Measurements from ENCODE around the gene FABP6.
A peak's percentile ranks its signal among the peaks of the same experiment; 100 is the strongest.

Gene FABP6

DNA sequence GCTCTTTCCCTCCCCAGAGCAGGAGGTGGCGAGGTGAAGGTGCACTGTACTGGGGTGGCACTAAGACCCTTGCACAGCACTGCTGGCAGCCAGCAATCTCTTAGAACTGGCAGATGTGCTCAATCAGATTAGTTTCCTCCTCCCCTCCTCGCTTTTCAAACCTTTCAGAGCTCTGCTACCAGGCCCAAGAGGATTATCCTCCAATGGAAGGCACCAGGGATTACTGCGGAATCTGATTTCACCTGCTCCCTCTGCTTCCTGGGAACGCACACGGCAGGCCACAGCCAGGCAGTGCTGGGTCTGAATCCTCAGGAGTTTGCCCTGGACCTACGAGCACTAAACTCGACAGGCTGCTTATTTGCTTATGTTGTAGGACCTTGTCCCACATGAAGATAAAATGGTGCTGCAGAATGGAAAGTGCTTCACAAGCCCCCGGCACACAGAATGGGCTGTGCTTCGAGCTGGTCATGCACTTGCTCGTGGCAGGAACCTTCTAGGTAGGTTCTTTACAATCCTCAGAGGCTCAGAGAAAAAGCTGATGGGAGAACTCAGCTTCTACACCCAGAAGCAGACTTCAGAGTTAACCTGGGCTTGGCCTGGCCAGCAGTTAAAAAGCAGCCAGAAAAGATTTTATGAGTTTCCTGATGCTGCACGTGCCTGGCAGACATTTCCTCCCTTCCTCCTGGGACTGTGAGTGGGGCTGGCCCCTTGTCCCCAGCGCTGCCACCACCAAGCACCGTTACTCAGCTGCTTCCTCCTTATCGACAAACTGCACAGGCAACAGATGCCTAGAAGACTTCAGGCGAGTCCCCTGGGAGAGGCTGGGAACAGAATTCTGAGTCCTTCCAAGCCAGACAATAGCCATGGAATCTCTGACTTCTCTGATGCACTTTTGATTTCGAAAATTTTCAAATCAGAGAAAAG, 33.1 kb downstream of the FABP6 start:
- DNase-seq (ENCODE audit: low spot score): no peak

DNA sequence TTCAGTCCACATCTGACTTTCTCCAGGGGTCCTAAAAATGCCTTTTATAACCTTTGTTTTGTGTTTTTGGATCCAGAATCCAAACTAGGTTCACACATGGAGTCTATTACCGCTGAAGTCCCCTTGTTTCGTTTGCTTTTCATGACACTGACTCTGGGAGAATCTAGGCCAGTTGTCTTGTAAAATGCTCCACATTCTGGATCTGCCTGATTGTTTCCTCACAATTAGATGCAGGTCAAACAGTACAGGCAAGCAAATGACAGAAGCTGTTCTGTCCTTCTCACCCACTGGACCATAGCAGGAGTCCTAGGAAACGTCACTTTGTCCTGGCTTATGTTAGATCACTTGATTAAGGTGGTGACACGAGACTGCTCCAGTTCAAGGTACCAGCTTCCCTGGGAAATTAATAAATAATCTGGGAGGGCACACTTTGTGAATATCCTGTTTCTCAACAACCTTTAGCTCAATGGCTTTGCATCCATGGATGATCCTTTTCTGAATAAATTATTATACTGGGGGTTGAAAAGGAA, 34.1 kb downstream of the FABP6 start:
- no peak for DNase-seq (ENCODE audit: low spot score)

DNA sequence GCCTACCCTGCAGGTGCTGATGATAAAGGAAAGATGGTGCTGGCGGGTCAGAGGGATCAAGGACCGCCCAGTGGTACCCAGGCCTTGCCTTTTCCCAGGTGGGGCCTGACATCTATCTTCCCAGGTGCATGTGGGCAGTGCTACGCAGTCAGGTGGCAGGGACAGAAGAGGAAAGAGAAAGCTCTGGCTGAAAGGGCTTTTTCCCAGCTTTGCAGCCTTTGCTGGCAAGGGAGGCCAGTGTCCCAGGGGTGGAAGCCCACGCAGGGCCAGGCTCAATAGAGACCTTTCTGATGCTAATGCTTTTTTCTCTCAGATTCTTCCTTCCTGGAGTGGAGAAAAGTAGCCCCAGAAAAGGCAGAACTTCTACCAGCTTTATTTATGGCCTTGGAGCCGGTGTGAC, 36.7 kb downstream of the FABP6 start:
- DNase-seq (ENCODE audit: low spot score): no peak

DNA sequence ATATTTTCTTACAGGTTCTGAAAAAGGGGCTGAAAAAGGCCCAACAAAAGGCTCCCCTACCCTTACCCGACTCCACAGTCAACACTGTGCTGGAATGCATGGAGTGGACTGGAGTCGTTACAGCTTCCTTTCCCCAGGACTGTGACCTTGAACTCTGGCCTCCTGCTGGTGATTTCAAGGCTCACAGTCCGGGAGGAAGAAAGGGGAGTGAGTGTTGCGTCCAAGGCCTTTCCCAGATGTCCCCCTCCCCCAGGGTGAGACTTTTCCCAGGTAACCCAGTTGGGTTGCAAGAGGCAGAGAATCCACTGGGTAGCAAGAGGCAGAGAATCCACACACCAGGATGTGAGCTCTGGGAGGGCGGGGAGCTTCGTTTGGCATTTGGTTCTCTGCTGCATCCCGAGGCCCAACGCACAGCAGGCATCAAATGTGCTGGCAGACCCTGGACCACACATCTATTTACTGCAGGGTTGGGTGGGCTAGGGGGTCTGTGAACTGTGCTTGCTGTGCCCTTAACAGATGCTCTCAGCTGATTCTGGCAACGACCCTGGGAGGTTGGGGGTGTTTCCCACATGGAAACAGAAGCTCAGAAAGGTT, 37.5 kb downstream of the FABP6 start:
- no peak for DNase-seq (ENCODE audit: low spot score)

DNA sequence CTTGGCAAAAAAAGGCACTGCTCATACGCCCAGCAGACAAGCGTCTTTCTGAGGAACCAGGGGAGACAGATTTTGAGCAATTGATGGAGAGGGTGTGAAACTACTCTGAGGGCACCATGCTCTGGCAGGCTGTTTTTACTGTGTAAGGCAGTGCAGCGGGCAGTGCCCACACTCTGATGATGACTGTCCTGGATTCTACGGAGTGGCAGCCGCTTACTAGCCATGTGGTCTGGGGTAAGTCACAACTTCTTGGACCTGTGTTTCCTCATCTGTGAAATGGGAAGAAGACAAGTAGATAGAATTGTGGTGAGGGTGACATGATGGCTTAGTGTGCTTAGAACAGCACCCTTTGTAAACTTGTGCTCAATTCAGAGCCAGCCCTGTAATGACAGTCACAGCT, 38.8 kb downstream of the FABP6 start:
- no peak for DNase-seq (ENCODE audit: low spot score)

DNA sequence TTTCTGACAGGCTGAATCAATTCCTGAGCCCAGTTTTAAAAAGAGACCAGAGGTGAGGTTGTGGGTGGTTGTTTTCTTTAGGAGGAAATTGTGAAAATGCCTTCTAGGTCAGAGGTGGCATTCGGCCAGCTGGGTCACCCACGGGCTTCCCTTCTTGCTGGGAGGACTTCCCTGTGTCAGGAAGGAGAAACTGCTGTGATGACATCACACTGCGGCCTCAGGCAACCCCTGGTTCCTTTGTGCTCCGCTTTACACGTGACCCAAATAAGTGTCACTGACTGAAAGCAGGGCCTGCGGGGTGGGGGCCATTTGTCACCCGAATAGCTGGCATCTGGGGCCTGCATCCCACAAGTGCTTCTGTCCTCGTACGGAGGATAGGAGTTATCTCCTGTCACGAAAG, 39.7 kb downstream of the FABP6 start:
- peak; percentile 83 for DNase-seq (ENCODE audit: low spot score)

DNA sequence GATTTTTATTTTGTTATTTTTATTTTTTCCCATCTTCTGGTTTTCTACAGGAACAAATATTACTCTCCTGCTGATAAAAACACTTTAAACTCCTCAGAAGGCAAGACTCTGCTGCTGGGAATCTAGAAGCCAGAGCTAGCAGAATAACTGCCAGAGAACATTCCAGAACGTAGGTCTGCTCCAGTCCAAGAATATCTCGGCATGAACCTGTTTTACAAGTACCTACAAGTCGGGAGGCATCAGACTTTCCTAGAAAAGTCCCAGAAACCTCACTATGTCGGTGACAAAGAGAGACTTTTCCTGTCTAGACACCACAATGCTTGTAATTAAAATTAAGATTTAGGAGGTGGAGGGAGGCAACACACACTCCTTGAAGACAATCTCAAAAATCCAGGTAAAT, 41.4 kb downstream of the FABP6 start:
- no peak for DNase-seq (ENCODE audit: low spot score)

DNA sequence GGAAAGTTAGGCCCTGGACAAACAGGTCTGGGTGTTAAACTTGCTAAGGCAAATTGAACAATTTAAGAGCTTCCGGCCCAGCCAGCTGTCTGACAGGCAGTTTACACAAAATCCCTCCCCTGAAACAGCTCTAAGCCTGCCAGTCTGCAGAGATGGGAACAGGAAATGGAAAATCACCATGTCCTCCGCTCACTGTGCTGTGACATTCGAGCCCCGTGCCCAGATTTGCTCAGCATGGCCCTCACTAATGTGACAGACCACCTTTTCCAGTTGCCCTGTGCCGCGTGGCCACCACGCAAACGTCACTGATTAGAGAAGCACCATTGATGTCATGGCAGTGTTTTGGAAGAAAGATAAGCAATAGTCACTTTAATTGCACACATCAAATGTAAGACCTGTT, 42.1 kb downstream of the FABP6 start:
- peak; percentile 34 for DNase-seq (ENCODE audit: low spot score)

DNA sequence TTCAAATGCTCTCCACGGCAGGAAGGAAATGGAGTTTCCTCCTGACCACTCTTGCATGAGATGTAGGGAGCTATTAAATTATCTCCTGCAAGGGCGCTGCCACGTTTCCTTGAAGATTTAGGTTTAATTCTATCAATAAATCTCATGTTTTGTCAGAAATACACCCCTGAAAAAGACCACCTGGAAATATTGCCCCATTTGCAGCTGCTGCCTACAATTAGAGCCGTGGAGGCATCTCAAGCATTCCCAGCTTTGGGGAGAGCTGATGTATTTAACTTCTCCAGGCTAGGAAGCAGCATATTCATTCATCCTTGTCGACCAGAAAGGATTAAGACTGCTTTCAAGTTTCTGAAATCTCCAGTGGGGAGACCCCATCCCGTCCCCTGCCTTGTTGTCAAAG, 42.5 kb downstream of the FABP6 start:
- DNase-seq (ENCODE audit: low spot score): no peak

DNA sequence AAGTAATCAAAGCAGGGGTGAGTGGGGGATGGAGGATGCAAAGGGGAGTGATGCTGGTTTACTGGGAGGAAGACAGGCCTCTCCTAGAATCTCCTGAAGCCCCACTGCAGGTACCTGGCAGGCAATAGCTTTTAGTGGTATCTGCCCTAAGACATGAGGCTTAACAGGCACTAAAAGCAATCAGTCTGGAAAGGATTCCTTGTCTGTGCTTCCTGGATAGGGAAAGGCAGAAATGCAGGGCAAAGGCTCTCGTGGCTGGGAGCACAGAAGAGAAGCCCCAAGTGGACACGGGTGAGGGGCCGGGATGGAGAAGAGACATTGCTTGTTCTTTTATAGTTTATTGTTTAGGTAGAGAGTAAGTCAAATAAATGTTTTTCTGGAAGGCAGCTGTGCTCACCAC, 43.0 kb downstream of the FABP6 start:
- DNase-seq (ENCODE audit: low spot score): no peak

DNA sequence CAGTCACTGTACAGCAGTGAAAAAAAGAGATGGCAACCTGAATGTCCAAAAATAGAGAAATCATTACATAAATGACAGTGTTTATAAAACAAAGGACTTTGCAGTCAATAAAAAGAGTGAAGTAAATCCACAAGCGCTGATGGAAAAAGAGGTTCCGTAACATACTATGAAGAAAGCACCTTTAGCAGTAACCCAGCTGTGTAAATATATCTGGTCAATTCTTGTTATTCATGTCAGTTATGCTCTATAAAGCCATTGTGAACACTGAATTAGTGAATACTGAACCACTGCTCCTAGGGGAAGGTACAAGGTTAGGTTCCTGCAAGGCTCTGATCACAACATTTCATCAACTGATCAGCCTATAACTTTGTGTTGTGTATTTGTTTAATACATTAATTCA, 43.6 kb downstream of the FABP6 start:
- DNase-seq (ENCODE audit: low spot score): no peak

DNA sequence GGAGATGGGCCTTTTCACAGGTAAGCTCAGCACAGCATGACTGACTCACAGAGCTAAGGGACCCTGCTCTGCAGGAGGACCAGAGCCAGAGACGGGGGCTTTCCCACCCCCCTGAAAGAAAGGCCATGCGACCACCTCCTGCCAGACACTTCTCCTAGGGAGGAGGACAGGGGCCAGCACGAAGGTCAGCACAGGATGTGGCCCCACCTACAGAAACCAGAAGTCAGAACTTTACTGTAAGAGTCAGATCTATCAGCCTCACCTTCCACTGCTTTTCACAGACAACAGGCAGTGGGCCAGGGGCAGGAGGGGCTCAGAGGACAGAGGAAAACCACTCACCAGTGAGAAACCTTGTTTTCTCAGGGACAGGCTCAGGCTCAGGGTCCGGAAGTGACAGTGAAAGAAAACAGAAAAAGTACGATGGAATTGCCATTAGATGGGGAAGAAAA, 45.2 kb downstream of the FABP6 start:
- no peak for DNase-seq (ENCODE audit: low spot score)

DNA sequence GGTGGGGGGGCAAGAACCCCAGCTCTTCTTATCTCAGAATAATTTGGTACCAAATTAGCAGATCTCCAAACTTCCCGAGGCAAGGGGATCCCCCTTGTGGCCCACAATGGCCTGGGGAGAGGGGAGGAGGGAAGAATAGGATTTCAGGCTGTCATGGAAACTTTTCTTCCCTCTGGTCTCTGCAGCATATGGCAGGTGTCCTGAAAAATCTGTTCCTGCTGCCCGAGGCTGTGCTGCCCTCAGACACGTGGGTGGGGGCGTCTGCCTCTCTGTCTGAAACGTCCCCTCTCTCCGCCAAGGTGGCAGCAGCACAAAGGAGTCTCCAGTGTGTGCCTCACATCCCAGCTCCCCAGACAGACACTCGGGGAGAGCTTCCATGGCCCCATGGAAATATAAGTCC, 49.0 kb downstream of the FABP6 start:
- no peak for DNase-seq (ENCODE audit: low spot score)

DNA sequence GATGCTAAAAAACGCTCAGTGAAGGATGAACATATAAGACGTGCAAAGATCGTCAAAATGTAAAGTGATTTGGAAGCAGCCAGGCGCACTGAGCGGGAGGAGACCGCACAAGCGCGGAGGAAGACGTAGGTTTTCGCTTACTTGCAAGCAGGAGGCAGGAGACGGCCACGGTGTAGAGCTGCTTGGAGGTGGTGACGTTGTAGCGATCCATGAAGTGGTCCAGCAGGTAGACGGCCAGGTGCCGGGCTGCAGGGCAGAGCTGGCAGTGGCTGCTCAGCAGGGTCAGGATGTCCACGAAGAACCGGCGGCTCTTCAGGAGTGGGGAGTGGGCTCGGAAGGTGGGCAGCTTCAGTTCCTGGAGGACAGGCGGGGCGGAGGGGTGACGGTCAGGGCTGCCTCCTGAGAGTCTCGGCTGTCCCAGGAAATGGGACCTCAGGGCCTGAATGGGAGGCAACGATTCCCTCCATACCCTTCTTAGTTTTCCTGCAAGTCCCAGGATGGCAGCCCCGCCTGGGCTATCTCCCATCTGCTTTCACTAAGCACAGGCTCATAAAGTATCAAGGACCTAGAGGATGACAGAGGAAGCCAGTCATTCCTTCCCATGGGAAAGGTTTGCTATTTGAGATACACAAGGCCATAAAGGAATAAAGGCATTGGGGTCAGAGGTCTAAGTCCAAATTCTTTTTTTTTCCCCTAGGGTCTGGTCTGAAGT, 51.2 kb downstream of the FABP6 start:
- no peak for DNase-seq (ENCODE audit: low spot score)

DNA sequence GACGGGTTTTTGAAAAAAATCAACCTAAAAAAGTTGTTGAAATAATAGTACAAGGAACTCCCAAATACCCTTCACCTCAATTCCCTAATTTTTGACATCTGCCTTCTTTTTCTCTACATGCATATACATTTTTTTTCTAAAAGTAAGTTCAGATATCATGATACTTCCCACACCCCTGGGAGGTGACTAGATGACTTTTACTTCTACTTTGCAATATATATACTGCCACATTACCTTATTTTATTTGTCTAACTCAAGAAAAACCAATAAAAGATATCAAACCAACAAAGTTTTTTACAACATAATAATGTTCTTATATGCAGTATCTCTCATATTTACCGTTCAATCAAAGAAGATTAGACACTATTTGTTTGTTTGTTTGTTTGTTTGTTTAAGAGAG, 52.0 kb downstream of the FABP6 start:
- no peak for DNase-seq (ENCODE audit: low spot score)

DNA sequence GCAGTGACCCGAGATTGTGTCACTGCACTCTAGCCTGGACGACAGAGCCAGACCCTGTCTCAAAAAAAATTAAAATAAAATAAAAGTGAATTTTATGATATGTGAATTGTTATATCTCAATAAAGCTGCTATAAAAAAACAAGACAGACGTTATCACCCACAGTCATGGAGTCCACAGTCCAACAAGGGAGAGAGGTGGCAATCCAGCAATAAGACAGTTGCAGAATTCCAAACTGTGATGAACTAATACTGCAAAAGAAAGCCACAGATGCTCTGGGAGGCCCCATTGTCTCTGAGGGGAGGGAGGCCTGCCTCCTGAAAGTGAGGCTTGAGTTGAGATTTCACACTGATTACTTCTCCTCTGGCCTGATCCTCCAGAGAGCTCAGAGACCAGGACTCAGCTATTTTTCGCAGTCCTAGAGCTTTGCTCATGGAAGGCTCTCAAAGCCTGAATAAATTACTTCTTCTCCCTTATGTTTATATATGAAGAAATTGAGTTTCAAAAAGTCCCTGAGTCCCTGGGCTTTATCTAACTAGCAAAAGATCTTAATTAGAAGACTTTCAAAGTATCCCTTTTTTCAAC, 55.1 kb downstream of the FABP6 start:
- no peak for DNase-seq (ENCODE audit: low spot score)

DNA sequence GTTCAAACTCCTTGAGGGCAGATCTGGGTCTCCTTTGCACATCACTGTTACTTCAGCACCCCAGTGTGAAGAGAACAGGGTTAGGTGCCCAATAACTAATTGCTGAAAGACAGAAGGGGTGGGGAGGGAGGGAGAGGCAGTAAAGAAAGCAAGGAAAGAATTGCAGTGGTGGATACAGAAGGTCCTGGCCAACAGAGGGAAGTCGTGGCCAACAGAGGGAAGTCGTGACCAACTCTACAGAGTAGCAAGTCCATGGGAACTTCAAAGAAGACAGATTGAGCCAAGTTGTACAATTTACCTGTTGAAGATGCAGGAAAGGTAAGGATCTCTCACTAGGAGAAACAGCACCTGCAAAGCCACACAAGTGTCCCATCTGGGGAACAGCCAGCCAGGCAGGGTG, 56.0 kb downstream of the FABP6 start:
- DNase-seq (ENCODE audit: low spot score): no peak

DNA sequence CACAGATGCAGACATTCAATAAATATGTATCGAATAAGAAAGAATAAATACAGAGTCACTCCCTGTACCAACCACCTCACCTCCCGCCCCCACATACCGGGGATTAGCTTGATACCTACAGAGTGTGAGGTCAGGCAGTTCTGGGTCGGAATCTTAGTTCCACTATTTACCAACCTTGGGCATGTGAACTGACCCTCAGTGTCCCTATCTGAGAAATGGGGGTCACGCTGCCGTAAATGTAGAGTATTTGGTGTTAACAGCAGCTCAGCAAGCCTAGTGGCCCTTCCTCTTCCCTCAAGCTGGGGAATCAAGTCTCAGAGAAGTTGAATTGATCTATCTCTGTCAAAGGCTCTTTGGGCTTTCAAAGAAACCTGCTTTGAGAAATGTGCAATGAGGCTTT, 57.6 kb downstream of the FABP6 start:
- no peak for DNase-seq (ENCODE audit: low spot score)

DNA sequence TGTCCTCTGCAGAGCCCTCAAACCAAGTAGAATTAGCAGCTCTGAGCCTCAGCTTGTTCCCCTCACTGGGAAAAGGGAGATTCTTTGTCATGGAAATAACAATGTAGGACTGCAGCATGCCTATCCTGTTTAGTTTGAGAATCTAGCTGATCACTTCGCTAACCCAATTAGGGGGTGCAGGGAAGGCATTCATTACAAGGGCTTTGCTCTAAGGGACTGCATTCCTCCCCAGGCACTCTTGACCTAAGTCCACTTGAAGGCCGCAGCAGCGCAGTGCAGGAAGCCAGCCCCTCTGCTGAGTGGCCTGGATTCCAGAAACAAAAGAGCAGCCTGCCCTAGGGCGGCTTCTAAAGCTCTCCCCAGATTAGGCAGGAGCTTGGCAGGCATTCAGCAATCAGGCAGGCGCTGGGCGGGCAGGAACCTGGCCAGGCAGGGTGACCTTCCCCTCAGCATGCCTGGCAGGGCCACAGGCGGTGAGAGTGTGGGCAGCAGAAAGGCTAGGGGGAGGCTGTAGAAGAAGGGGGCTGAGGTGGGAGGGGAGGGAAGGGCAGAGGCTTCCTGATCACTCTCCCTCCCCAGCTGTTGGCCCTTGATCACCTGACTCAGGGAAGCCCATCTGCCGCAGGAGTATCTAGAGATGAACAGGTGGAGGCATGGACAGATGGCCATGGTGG, 58.2 kb downstream of the FABP6 start:
- peak; percentile 58 for DNase-seq (ENCODE audit: low spot score)
